ENCODE measurements around the gene SLC2A9. TPM values are rescaled to one million over a fixed set of nuclear protein-coding genes. Genes with fewer than 3 reads are reported as not detected.

Gene SLC2A9
- total and polyA plus RNA-seq, 2 of the 13 experiments (the other 11 are each of a cell fraction or from before 2014, with no cell fraction given): 36.2 to 42.3 TPM

- TF ChIP-seq FOSL2 (CRISPR knock-in tag; IDR thresholded peaks at IDR 0.05): peak; percentile 94
- TF ChIP-seq PAXIP1 (CRISPR knock-in tag; conservative IDR thresholded peaks at IDR 0.05): 0 out of 2 replicates have a peak, but pooled peaks have one; percentile 10
- peak; percentile 36; the same call in 1 of the 2 replicates for TF ChIP-seq SOX5 (CRISPR knock-in tag; IDR thresholded peaks at IDR 0.05; ENCODE audit: borderline replicate concordance)
- TF ChIP-seq, protein P1, sequence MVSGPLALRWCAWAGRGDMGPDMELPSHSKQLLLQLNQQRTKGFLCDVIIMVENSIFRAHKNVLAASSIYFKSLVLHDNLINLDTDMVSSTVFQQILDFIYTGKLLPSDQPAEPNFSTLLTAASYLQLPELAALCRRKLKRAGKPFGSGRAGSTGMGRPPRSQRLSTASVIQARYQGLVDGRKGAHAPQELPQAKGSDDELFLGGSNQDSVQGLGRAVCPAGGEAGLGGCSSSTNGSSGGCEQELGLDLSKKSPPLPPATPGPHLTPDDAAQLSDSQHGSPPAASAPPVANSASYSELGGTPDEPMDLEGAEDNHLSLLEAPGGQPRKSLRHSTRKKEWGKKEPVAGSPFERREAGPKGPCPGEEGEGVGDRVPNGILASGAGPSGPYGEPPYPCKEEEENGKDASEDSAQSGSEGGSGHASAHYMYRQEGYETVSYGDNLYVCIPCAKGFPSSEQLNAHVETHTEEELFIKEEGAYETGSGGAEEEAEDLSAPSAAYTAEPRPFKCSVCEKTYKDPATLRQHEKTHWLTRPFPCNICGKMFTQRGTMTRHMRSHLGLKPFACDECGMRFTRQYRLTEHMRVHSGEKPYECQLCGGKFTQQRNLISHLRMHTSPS (CRISPR knock-in tag; IDR thresholded peaks at IDR 0.05; ENCODE audit: low read depth): 0 out of 2 replicates have a peak, but pooled peaks have one; percentile 51
- TF ChIP-seq ELF3 (CRISPR knock-in tag; IDR thresholded peaks at IDR 0.05): peak; percentile 57; the same call in 1 of the 2 replicates
- no peak for TF ChIP-seq ZNF879 (CRISPR knock-in tag; IDR thresholded peaks at IDR 0.05)
- 0 out of 2 replicates have a peak, but pooled peaks have one; percentile 16 for TF ChIP-seq ZSCAN21 (CRISPR knock-in tag; IDR thresholded peaks at IDR 0.05; ENCODE audit: borderline replicate concordance)
- TF ChIP-seq, protein P2, sequence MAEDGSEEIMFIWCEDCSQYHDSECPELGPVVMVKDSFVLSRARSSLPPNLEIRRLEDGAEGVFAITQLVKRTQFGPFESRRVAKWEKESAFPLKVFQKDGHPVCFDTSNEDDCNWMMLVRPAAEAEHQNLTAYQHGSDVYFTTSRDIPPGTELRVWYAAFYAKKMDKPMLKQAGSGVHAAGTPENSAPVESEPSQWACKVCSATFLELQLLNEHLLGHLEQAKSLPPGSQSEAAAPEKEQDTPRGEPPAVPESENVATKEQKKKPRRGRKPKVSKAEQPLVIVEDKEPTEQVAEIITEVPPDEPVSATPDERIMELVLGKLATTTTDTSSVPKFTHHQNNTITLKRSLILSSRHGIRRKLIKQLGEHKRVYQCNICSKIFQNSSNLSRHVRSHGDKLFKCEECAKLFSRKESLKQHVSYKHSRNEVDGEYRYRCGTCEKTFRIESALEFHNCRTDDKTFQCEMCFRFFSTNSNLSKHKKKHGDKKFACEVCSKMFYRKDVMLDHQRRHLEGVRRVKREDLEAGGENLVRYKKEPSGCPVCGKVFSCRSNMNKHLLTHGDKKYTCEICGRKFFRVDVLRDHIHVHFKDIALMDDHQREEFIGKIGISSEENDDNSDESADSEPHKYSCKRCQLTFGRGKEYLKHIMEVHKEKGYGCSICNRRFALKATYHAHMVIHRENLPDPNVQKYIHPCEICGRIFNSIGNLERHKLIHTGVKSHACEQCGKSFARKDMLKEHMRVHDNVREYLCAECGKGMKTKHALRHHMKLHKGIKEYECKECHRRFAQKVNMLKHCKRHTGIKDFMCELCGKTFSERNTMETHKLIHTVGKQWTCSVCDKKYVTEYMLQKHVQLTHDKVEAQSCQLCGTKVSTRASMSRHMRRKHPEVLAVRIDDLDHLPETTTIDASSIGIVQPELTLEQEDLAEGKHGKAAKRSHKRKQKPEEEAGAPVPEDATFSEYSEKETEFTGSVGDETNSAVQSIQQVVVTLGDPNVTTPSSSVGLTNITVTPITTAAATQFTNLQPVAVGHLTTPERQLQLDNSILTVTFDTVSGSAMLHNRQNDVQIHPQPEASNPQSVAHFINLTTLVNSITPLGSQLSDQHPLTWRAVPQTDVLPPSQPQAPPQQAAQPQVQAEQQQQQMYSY (CRISPR knock-in tag; IDR thresholded peaks at IDR 0.05): no peak
- peak; percentile 7; the same call in 1 of the 2 replicates for TF ChIP-seq SMAD3 (CRISPR knock-in tag; IDR thresholded peaks at IDR 0.05)
- peak; percentile 94 for TF ChIP-seq TEAD3 (CRISPR knock-in tag; optimal IDR thresholded peaks at IDR 0.05; ENCODE audit: borderline replicate concordance)
- 0 out of 2 replicates have a peak, but pooled peaks have one; percentile 41 for TF ChIP-seq ZNF431 (CRISPR knock-in tag; IDR thresholded peaks at IDR 0.05; ENCODE audit: borderline replicate concordance, low read depth)
- peak; percentile 92 to 96 for TF ChIP-seq MAFK (conservative IDR thresholded peaks at IDR 0.05 in 1 of 2, IDR thresholded peaks at IDR 0.05 in 1 of 2; ENCODE audit: low read length in 2 of 2)
Measured at GRCh38 chr4:10006601-10007435, 14.5 kb downstream of the SLC2A9 start (continued).

All from HepG2 (cell line).